Measurements from ENCODE around the gene RPRD1A. TPM values are rescaled to one million over a fixed set of nuclear protein-coding genes. Genes with fewer than 3 reads are reported as not detected.

RPRD1A gene
- total and polyA plus RNA-seq, 9 of the 15 experiments (the other 6 are each of a cell fraction or from before 2014, with no cell fraction given) = 30.2 to 142 (median 66.0) TPM

DNA sequence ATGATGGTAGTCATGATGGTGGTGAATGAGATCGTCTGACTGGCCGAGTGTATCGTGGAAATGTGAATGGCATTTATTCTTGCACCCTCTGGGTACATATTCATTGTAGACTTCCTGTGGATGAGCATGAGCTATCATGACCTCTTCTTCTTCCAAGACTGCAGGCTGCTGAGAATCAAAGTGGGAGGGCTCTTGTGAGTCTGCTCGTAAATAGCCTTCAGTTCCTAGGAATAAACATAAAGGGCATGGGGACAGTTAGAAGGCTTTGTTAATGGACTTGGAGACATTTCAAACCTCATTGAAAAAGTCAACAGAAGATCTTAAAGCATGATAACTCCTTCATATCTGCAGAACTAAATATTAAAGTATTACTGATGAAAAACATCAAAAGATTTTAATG lies 46.9 kb upstream of the RPRD1A start:
- no peak for ATAC-seq
- FAIRE-seq = no peak
- peaks cover 58% of the 10 kb centered on the region for H3K36me3 ChIP-seq (ENCODE audit: control insufficient read depth, insufficient read depth, low read length)
- 80% methylated on average over 4 of the region's 4 CpGs for WGBS (ENCODE audit: insufficient coverage, low coverage, missing lambda C conversion rate)
- no peak overlapping the region for H3K9ac ChIP-seq (ENCODE audit: insufficient read depth in 1 of 2, low read depth in 2 of 2, low read length in 2 of 2)
- ChIA-PET POLR2A (interaction anchor here (0.6 kb wide), 1 partner anchor 12 kb away, joined by 3 read pairs; no protein-coding TSS in a partner anchor), CTCF (ENCODE audit: low intra/inter-chr PET ratio) (no interaction called here)
- TF ChIP-seq ESRRA (IDR thresholded peaks at IDR 0.05; ENCODE audit: borderline replicate concordance, low read depth) = no peak
- no peak for TF ChIP-seq KLF16 (IDR thresholded peaks at IDR 0.05)
- TF ChIP-seq EHMT2 (IDR thresholded peaks at IDR 0.05) = no peak
- TF ChIP-seq PHF21A (IDR thresholded peaks at IDR 0.05; ENCODE audit: borderline replicate concordance, low read depth) = no peak
- TF ChIP-seq, protein P1, sequence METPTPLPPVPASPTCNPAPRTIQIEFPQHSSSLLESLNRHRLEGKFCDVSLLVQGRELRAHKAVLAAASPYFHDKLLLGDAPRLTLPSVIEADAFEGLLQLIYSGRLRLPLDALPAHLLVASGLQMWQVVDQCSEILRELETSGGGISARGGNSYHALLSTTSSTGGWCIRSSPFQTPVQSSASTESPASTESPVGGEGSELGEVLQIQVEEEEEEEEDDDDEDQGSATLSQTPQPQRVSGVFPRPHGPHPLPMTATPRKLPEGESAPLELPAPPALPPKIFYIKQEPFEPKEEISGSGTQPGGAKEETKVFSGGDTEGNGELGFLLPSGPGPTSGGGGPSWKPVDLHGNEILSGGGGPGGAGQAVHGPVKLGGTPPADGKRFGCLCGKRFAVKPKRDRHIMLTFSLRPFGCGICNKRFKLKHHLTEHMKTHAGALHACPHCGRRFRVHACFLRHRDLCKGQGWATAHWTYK (CRISPR knock-in tag; IDR thresholded peaks at IDR 0.05) = no peak
- no peak for TF ChIP-seq RBM22 (IDR thresholded peaks at IDR 0.05; ENCODE audit: low read depth, low read length, poor library complexity, severe bottlenecking)
- TF ChIP-seq MYBL2 (IDR thresholded peaks at IDR 0.05; ENCODE audit: low read depth) = no peak
- TF ChIP-seq MYBL2 (CRISPR knock-in tag; IDR thresholded peaks at IDR 0.05; ENCODE audit: borderline replicate concordance) = no peak
- TF ChIP-seq, protein P2, sequence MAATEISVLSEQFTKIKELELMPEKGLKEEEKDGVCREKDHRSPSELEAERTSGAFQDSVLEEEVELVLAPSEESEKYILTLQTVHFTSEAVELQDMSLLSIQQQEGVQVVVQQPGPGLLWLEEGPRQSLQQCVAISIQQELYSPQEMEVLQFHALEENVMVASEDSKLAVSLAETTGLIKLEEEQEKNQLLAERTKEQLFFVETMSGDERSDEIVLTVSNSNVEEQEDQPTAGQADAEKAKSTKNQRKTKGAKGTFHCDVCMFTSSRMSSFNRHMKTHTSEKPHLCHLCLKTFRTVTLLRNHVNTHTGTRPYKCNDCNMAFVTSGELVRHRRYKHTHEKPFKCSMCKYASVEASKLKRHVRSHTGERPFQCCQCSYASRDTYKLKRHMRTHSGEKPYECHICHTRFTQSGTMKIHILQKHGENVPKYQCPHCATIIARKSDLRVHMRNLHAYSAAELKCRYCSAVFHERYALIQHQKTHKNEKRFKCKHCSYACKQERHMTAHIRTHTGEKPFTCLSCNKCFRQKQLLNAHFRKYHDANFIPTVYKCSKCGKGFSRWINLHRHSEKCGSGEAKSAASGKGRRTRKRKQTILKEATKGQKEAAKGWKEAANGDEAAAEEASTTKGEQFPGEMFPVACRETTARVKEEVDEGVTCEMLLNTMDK (IDR thresholded peaks at IDR 0.05; ENCODE audit: borderline replicate concordance, insufficient read depth, low read depth, low read length, poor library complexity, severe bottlenecking) = no peak
- no peak for TF ChIP-seq MTF1 (CRISPR knock-in tag; IDR thresholded peaks at IDR 0.05; ENCODE audit: borderline replicate concordance)
- no peak for TF ChIP-seq ZC3H11A (IDR thresholded peaks at IDR 0.05; ENCODE audit: low read depth, low read length)
- no peak for TF ChIP-seq POLR2G (IDR thresholded peaks at IDR 0.05; ENCODE audit: low read depth, low read length)
- TF ChIP-seq EGR1 (conservative IDR thresholded peaks at IDR 0.05) = no peak
- H4K20me1 ChIP-seq (replicated peaks; ENCODE audit: control insufficient read depth, insufficient read depth, low read length) = no peaks in the 10 kb centered on the region
- no peaks in the 10 kb centered on the region for H3K4me1 ChIP-seq (replicated peaks in 1 of 2; ENCODE audit: control insufficient read depth in 2 of 2, insufficient read depth in 2 of 2, low read length in 2 of 2)
- no peaks in the 10 kb centered on the region for H3K9me1 ChIP-seq (ENCODE audit: control insufficient read depth, insufficient read depth, low read length)
- in situ Hi-C loops (cut with MboI) (no loop called here), intact Hi-C loops (cut with micrococcal nuclease) (no loop called here)
- no peak overlapping the region for H3K4me3 ChIP-seq
- no peaks in the 10 kb centered on the region for H3K79me2 ChIP-seq (ENCODE audit: control insufficient read depth, insufficient read depth, low read length)
- no peaks in the 10 kb centered on the region for H3K9me3 ChIP-seq (replicated peaks; ENCODE audit: control insufficient read depth, insufficient read depth, low read depth, low read length)
- no peak overlapping the region for H3K4me2 ChIP-seq (ENCODE audit: insufficient read depth, low read length)
- no peaks in the 10 kb centered on the region for H3K27me3 ChIP-seq (ENCODE audit: control insufficient read depth in 2 of 2, insufficient read depth in 2 of 2, low read length in 2 of 2)
- no peak overlapping the region for H2AFZ ChIP-seq (ENCODE audit: low read depth, low read length)
- no peak overlapping the region for H3K27ac ChIP-seq (ENCODE audit: extremely low read depth, low read depth, low read length)
- no peak for DNase-seq (ENCODE audit: extremely low read depth in 1 of 4, low spot score in 3 of 4)
- BruUV-seq (replicated peaks) = no TSS peak
